Right hindlimb (tissue), 1 donor: ENCODE results near the gene ACTG2.
A peak's percentile ranks its signal among the peaks of the same experiment; 100 is the strongest.

Experiments used
- DNase-seq: peaks from one replicate; pipeline ENCODE4 v3.0.0-alpha.2; 2018

ACTG2 gene

DNA sequence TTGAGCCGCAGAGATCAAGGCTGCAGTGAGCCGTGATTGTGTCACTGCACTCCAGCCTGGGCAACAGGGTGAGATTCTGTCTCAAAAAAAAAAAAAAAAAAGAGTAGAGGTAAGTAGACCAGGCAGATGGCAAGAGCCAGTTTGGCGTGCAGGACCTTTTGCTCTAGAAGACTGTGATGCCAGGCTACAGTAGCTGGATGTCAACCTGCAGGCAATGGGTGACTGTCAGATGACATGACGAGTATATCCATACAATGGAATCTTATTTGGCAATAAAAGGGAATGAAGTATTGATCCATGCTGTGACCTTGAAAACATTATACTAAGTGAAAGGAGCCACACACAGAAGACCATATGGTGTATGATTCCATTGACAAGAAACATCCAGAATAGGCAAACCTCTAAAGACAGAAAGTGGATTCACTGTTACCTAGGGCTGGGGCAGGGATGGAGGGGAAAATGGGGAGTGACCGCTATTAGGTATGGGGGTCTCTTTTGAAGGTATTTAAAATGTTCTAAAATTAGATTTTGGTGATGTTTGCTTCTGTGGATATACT is 22.7 kb downstream of the ACTG2 start:
- no peak for DNase-seq

DNA sequence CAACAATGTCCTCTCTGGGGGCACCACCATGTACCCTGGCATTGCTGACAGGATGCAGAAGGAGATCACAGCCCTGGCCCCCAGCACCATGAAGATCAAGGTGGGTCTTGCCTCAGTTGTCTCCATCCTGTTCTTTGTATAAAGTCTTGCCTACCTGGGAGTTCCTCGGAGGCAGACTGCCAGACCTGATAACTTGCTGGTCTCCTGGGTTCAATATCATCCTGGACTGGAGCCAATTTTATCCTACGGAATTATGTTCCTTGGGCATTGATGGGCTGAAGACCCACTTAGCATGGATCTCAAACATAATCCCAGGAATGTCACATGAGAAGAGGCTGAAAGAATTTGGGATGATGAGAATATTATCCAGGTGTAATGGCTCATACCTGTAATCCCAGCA is 23.9 kb downstream of the ACTG2 start:
- no peak for DNase-seq

DNA sequence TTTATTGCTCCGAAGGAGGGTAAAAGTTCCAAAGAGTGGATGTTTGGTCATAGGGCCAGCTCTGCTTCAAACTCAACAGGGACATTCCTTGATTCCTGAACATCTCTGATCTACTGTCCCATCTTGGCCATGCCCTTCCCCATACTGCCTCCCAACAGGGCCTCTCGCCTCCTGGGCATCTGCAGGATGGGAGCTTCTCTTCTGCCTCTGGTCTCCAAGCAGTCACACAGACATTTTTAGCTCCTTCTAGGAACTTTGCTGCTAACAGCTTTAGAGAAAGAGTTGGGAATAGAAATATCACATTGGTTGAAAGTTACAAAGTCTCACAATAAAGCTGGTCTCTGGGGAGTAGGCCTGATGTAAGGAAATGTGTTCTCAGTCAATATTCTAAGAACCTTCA is 24.5 kb downstream of the ACTG2 start:
- no peak for DNase-seq

DNA sequence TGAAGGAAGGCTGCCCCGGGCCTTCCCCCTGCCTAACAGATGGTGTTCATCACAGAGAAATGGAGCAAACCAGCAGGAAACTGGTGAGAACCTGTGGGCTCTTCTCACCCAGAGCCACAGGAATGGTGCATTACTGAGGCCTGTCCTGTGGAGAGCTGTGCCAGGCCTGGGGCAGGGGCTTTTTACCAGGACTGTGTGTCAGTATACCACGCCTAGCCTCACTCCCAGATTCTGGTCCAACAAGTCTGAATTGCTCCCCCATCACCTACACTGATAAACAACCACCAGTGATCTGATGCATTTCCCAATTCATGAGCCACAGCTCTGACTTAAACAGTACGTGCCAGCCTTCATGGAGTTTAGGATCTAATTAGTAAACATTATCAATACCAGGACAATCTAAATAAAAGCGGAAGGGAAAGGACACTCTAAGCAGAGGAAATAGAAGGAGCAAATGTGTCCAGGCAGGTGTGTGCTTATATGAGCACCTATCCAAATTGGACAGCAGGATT is 24.9 kb downstream of the ACTG2 start:
- no peak for DNase-seq

DNA sequence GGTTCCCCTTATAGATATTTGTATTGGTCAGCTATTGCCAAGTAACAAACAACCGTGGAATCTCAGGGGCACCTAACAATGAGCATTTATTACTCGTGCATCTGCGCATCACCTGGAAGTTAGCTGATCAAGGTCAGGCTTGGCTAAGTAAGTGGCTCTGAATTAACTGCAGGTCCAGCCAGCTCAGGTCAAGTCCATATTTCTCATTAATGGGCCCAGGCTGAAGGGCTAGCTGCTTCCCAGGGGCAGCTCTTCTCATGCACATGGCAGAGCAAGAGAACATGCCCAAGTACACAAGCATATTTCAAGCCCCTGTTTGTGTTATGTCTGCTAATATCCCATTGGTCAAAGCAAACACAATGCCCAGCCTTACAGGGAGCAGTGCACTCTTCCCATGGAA is 26.0 kb downstream of the ACTG2 start:
- no peak for DNase-seq

DNA sequence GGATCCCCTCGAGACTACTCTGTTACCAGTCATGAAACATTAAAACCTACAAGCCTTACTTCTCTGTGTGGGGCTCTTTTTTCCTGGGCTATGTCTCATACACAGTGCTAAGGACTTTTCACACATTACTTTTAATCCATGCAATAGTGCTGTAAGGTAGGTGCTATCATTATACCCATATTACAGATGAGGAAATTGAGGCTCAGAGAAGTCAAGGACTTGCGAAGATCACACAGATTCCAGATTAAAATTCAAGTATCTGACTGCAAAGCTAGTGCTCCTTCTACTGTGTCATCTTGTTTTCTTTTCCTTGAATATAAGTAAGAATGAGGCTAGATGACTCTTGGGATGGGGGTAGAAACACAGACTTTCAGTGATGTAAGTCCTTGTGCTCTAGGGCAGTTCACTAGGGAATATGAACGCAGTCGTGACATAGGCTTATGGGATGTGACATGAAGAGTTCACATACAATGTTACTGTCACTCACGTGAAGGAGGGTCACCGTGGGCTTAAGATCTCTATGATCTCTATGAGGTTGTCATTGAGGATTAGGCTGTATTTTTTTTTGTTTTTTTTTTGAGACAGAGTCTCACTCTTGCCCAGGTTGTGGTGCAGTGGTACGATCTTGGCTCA is 26.9 kb downstream of the ACTG2 start:
- DNase-seq: no peak

DNA sequence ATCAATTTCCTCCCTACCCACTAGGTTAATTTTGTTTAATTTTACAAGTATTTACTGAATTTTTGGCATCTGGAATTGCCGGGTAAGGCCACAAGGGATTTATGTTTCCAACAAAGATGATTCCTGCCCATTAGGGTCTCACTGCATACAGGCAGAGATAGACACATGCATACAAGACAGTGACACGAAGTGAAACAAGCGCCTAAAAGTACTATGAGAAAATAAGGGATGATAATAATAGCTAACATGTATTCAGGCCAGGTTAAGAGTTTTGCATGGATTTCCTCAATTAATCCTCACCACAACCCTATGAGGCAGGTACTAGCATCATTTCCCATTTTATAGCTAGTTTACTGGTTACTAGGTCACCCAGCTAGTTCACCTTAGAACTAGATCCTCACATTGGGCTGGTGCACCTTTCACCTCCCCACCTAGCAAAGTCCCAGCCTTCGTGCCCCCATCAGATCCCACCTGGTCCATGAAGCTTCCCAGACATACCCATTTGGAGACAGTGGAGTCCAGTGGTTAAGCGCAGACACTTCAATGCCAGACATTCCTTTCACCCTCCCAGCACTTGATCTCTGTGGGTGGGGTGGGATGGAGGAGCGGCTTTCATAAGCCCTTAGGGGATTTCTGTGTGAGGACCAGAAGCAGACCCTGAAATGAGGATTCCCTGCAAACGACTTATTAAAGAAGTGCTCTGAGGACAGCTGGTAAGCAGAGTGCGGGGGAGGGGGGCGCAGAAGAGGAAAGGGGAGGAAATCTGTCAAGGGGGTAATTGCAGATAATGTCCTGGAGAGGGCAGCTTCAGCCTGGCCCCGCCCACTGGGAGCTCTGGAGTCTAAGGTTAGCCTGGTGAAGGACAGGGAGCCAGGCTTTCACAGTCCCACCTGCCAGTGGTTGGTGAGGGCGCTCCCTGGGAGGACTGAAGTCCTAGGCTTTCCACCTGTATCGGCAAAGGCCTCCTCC is 28.1 kb downstream of the ACTG2 start:
- DNase-seq: no peak

DNA sequence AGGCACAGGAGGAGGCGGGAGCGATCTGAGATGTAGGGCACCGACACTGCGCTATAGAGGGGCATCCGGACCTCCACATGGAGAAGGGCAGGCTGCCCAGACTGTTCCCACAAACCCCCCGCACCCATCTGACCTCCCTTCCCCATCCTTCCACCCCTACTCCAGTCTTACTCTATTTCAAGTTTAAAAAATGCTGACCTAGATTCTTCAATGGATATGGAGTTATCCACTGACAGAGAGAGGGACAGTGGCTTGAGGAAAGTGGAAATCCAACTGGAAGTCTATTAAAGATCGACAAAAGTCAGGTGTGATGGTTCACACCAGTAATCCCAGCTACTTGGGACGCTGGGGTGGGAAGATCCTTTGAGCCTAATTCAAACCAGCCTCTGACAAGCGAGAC is 28.8 kb downstream of the ACTG2 start:
- no peak for DNase-seq

DNA sequence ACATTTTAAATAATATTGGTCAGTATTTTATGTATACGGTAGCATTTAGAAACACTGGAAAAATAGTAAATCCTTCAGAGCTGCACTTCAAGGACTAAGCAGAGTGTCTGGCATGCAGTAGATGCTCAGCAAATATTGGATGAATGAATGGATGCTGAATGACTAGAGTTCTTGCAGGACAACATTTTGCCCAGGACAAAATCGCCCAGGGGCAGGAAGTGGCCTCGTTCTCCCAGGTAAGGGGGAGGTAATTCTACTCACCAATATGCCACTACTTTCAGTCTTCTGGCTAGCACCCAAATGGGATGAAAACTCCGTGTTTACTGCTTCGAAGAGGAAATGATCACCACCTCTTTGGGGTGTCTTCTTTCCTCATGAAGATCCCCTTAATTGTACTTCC is 29.9 kb downstream of the ACTG2 start:
- DNase-seq: no peak

DNA sequence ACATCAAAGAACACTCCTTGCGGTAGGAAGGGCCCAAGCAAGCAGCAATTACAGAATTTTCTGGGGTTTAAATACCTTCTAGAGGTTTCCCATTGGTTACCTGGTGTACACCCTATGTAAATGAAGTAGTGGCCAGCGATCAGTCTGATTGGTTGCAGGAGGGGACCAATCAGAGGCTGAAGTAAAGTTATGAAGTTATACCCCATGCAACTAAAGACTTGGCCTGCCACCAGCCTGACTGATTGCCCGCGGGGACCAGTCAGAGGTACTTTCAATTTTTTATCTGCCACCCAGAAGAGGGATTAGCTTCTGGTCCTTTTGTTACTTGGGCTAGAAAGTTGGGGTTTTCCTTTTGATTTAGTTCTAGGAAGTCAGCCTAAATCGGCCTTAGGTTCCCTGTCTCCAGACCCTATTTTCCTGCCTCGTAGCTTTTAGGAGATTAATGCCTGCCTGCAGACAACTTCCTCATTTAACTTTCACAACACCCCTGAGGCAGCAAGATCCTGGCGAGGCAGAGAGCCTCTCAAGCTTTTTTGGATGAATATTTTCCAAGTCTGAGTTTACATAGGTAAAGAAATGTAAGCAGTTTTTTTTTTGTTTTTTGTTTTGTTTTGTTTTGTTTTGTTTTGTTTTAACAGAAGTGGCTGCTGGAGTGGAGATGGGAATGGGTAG is 32.4 kb downstream of the ACTG2 start:
- no peak for DNase-seq

DNA sequence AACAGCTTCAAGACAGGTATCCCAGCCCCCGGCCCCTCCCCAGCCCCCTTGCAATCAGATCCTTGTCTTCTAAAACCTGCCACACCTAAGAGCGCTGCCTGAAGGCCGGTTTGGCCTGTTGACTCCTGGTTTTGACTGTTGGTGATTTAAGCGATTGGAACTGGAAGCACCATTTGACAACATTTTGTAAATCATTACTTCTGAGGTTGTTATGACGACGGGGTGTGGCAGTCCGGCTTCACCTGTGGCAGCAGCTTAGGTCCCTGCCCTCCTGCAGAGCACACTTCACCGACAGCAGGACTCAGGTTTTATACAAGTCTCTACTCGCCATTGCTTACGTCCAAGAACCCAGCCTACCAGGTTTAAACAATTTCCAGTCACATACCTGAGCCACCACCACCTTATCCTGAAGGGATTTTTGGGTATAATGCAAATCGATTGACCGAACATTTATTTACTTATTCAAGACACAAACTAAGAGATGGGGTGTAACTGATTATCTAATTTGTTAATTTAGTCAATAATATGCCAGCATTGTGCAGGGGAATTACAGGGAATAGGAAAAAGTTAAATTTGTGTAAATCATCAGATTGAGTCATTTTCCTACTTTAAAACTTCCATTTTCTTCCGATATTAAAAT is 33.2 kb downstream of the ACTG2 start:
- no peak for DNase-seq

DNA sequence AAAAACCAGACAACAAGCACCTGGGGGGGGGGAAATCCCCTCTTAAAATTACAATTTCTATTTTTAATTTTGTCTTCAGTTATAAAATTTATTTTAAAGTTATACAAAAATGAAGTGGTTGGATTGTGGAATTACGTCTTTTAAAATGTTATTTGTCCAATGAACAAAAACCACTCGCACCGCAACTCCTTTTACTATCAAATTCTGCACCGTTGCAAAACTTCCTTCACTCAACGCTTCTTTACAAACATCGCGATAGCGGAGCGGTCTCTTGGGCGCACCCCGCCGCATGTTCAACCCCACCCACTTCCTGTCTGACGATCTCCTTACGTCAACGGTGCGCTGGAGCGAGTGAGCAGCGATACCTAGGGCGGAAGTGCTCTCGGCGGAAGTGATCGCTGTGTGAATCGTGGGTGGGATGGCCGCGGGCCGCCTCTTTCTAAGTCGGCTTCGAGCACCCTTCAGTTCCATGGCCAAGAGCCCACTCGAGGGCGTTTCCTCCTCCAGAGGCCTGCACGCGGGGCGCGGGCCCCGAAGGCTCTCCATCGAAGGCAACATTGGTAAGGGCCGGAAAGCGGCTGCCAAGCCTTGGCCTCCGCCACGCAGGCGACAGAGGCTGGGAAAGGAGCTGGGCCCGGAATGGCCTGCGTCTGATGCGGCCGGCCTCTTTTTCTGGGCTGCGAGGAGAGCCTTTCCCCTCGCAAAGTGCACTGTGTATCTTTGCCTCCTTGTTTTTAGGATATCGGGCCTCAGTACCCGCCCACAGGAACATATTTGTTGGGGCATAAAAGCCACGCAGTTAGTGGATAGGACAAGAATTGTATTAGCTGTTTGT is 33.9 kb downstream of the ACTG2 start, which contains the start of gene DGUOK:
Gene DGUOK (plus strand): TSS at position 388 of the 835 bp plus-strand sequence. CDS start 31 bp downstream, at position 419.
- peak; percentile 99 for DNase-seq

DNA sequence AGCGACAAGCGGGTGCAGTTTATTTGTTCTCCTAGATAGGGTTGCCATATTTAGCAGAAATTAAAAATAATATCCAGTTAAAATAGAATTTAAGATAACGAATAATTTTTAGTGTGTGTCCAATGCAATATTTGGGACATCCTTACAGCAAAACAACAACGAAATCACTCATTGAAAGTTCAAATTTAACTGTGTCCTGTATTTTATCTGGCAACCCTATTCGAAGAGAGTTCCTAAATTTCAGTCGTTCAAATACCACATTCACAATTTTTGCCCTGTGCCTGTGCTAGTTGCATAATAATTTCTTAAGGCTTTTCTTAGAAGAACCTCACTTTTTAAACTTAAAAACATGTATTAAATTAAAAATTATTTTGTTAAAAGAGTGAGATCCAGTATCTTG is 34.5 kb downstream of the ACTG2 start:
- DNase-seq: no peak

DNA sequence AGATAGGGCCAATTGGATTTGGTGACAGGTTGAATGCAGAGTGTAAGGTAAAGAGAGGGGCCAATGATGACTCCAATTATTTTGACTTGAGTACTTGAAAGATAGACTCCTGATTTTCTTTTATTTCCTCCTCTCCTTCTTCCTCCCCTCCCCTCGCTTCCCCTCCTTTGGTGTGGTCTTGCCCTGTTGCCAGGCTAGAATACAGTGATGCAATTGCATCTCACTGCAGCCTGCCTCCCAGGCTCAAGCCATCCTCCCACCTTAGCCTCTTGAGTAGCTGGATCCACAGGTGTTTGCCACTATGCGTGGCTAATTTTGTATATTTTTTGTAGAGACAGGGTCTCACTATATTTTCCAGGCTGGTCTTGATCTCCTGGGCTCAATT is 36.1 kb downstream of the ACTG2 start:
- DNase-seq: no peak

DNA sequence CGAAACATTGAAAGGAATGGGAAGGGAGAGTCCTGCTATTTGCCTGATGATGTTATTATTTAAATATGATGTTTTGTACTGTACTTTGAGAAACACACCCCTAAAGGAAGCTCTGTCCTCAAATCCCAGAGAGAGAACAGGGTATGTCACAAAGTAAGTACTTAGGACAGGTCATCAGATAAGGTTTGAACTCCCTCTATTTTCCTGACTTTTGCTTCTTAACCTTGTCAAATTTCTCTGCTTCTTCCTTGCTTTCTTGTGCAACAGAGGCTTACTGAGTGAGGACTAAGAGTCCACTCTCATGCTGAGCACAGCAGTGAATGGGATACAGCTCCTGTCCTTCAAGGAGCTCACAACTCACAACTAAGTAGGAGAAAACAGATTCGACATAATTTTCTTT is 37.6 kb downstream of the ACTG2 start:
- DNase-seq: no peak

DNA sequence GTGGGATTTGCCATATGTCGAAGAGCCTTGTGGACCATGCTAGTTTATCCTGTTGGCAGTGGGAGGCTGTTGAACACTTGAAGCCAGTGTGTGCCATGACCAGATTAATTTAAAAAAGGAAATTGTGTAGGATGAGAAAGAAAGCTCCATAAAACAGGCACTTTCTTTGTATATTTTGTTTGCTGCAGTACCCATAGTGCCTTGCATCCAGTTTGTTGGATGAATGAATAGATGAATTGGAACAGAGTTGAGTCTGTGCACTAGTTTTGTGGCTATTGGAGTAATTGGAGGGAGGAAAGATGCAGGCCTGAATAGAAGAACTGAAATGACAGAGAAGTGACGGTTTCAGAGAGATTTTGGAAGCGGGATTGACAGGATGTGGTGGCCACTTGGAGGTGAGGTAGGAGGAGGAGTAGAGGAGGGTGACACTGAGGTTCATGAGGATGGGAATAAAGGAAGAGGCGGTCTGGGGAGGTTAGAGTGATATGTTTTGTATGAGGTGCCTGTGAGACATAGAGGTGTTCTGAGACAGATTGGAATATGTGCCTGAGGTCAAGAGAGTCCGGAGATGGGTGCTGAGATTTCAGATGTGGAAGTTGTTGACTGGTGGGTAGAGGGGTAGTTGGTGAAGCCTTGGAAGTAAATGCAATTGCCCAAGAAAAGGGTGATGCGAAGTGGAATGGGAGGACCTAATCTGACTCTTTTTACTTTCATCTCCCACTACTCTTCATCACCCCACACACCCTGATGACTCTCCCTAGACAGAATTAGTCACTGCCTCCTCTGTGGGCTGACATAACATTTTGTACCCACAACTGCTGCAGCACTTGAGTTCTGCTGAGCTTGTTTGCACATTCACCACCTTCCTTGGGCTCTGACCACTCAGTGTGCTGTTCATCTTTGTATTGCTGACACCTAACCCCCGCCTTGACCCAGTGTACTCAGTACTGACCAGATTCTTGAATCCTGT is 39.0 kb downstream of the ACTG2 start:
- no peak for DNase-seq

DNA sequence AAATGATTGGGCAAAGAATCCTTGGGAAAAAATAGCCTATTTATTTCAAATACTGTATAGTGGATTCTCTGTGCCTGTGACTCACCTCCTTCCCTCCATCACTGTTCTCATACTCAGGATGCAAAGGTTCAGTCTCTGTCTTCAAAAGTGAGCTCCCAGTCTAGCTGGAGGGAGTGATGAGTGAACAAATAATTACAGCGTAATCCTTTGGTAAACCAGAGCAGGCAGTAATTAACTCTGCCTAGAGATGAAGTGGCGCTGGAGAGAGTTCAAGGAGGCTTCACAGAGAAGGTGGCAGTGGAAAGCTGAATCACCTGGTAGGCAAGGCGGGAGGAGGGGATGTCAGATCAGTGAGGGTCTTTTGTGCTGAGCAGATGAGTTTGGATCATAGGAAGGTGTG is 40.4 kb downstream of the ACTG2 start:
- no peak for DNase-seq

DNA sequence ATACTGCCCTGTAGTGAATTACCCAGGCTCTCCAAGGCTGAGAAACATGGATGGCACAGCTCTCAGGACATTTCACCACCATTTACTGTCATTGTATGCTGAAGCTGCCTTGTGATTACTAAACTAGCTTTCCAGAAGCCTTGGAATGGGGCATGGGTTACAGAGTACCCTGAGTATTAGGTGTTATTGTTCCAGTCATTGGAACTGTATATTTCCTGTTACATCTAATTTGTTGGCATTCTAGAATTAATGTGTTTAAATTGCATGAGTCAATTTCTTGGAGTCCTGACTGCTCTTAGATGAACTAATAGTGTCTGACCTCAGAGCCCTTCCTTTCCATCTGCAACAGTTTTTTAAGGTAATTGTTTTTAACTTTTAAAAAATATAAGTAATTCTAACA is 42.8 kb downstream of the ACTG2 start:
- DNase-seq: no peak

DNA sequence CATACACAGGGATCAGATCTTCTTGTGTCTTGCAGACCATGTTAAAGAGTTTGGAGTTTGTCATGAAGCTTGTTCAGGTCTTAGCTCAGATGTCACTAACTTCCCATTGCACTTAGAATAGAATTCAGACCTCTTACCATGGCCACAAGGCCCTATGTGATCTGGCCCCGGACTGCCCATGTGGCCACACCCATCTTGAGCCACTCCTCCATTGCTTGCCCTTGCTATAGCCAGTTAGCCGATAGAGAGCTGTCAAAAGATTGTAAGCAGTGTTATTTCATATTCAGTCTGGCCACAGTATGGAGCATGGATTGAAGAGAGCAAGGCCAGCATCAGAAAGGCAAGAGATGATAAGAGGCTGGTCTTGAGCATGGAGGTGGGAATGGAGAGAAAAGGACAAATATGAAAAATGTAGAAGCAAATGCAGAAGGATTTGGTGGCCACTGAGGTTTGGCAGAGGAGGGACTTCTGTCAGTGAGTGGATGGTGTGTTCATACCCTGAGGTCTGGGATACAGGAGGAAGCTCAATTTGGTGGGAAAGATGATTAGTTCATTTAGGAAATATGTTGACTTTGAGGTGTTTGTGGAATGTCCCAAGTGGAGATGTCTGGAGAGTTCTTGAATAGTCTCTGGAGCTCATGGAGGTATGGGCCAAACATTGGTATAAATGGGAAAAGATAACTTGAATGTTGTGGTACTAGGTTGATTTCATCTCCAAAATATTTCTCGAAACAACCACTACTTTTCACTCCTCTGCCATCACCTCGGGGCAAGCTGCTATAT is 44.5 kb downstream of the ACTG2 start:
- no peak for DNase-seq

DNA sequence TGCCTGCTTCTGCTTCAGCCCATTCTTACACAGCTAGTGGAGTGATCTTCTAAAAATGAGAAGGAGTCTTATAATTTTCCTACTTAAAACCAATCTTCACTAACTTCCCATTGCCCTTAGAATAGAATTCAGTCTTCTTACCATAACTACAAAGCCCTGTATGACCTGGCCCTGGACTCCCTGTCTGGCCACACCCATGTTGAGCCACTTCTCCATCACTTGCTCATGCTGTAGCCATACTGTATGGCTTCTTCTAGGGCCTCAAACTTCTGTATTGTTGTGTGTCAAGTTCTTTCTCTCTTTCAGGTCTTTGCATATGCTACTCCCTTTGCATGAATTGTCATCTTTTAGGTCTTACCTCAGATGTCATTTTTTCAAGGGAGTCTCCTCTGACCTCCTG is 45.1 kb downstream of the ACTG2 start:
- no peak for DNase-seq
